ENCODE data around the gene STK35. TPM values are rescaled to one million over a fixed set of nuclear protein-coding genes. Genes with fewer than 3 reads are reported as not detected.

STK35 gene
- polyA plus RNA-seq (2011; rRNA removed) (6.0 and 8.2 TPM in 2 replicates), polyA minus RNA-seq (2011; rRNA and poly(A)+ RNA removed) (11.3 and 11.4 TPM in 2 replicates)

GRCh38 chr20:2101057-2101864, at the start of gene STK35:
Gene STK35 (plus strand): TSS chr20:2101827. CDS start chr20:2101882, 55 bp downstream.
- POLR2A ChIA-PET: no interaction called here

GRCh38 chr20:2051946-2052345, 49.7 kb upstream of the STK35 start:
- TF ChIP-seq CTCF (IDR thresholded peaks at IDR 0.05; ENCODE audit: insufficient read depth, low read depth, low read length): no peak
- H3K36me3 ChIP-seq (ENCODE audit: control insufficient read depth, insufficient read depth, low read length): no peaks in the 10 kb centered on the region
- H3K27me3 ChIP-seq (ENCODE audit: control insufficient read depth, insufficient read depth, low read length): no peaks in the 10 kb centered on the region; the same call in 1 of the 2 replicates
- CTCF ChIA-PET: interaction anchor here (1.6 kb wide), 1 partner anchor 15 kb away, joined by 3 read pairs; no protein-coding TSS in a partner anchor
- H3K4me3 ChIP-seq (ENCODE audit: low read depth, low read length): no peak overlapping the region
- DNase-seq (ENCODE audit: low read depth): no peak
- POLR2A ChIA-PET: no interaction called here

More at GRCh38 chr20:2101057-2101864, at the start of gene STK35:
- no peaks in the 10 kb centered on the region; the same call in 1 of the 2 replicates for H3K36me3 ChIP-seq (ENCODE audit: control insufficient read depth, insufficient read depth, low read length)
- TF ChIP-seq CTCF (IDR thresholded peaks at IDR 0.05; ENCODE audit: insufficient read depth, low read depth, low read length): no peak
- H3K27me3 ChIP-seq (ENCODE audit: control insufficient read depth, insufficient read depth, low read length): no peaks in the 10 kb centered on the region
- DNase-seq (ENCODE audit: low read depth): no peak
- H3K4me3 ChIP-seq (ENCODE audit: low read depth, low read length): peak within 1 kb of the TSS; percentile 79
- CTCF ChIA-PET: interaction anchor here (1.4 kb wide), 1 partner anchor 9 kb away, joined by 5 read pairs; no protein-coding TSS in a partner anchor

- no peak for TF ChIP-seq CTCF (IDR thresholded peaks at IDR 0.05; ENCODE audit: insufficient read depth, low read depth, low read length)
- ChIA-PET POLR2A (no interaction called here), CTCF (interaction anchor here (1.6 kb wide), 1 partner anchor 14 kb away, joined by 3 read pairs; no protein-coding TSS in a partner anchor)
- Histone ChIP-seq H3K4me3 (ENCODE audit: low read depth, low read length) (no peak overlapping the region), H3K27me3 (ENCODE audit: control insufficient read depth, insufficient read depth, low read length) (no peaks in the 10 kb centered on the region; the same call in 1 of the 2 replicates), H3K36me3 (ENCODE audit: control insufficient read depth, insufficient read depth, low read length) (no peaks in the 10 kb centered on the region)
- no peak for DNase-seq (ENCODE audit: low read depth)
These were observed 48.9 kb upstream of the STK35 start for GRCh38 chr20:2052741-2053140.

GRCh38 chr20:2053615-2054014, 48.0 kb upstream of the STK35 start:
- DNase-seq (ENCODE audit: low read depth): no peak
- no peak for TF ChIP-seq CTCF (IDR thresholded peaks at IDR 0.05; ENCODE audit: insufficient read depth, low read depth, low read length)
- ChIA-PET CTCF (no interaction called here), POLR2A (no interaction called here)
- H3K4me3 ChIP-seq (ENCODE audit: low read depth, low read length): no peak overlapping the region
- H3K27me3 ChIP-seq (ENCODE audit: control insufficient read depth, insufficient read depth, low read length): no peaks in the 10 kb centered on the region; the same call in 1 of the 2 replicates
- no peaks in the 10 kb centered on the region for H3K36me3 ChIP-seq (ENCODE audit: control insufficient read depth, insufficient read depth, low read length)

GRCh38 chr20:2054911-2055310, 46.7 kb upstream of the STK35 start:
- Histone ChIP-seq H3K36me3 (ENCODE audit: control insufficient read depth, insufficient read depth, low read length) (no peaks in the 10 kb centered on the region), H3K4me3 (ENCODE audit: low read depth, low read length) (no peak overlapping the region), H3K27me3 (ENCODE audit: control insufficient read depth, insufficient read depth, low read length) (no peaks in the 10 kb centered on the region; the same call in 1 of the 2 replicates)
- POLR2A ChIA-PET: no interaction called here
- DNase-seq (ENCODE audit: low read depth): no peak
- TF ChIP-seq CTCF (IDR thresholded peaks at IDR 0.05; ENCODE audit: insufficient read depth, low read depth, low read length): no peak
- CTCF ChIA-PET: no interaction called here
